Stomach (tissue), 9 donors: Measurements from ENCODE around the gene MOGAT2. TPM values are rescaled to one million over a fixed set of nuclear protein-coding genes. Genes with fewer than 3 reads are reported as not detected.
A peak's percentile ranks its signal among the peaks of the same experiment; 100 is the strongest.

ENCODE experiments used
- DNase-seq, 2 donors: peaks; one replicate each; pipeline versions ENCODE4 v3.0.0 to v3.0.0-alpha.2; 2013 to 2019
- H3K27ac ChIP-seq, 5 donors: fragments of 200-600 bp in 4 of 5; sonication (generic) in 4 of 5; one replicate each; pipeline ENCODE4 v1.5.1; 2013 to 2019; ENCODE audit warnings: mild to moderate bottlenecking in 1 of 5, moderate library complexity in 1 of 5
- H3K27me3 ChIP-seq, 3 donors: fragments of 200-600 bp; sonication (generic); one replicate each; pipeline ENCODE4 v1.5.1; 2017 to 2019; ENCODE audit warnings: mixed run types in 1 of 3
- H3K36me3 ChIP-seq, 4 donors: fragments of 200-600 bp; sonication (generic); 1 replicate in 3 of 4; 2 replicates in 1 of 4; pipeline ENCODE4 v1.5.1; 2016 to 2019
- H3K4me1 ChIP-seq, 4 donors: fragments of 200-600 bp; sonication (generic); one replicate each; pipeline ENCODE4 v1.5.1; 2016 to 2019
- H3K4me3 ChIP-seq, 4 donors: fragments of 200-600 bp; sonication (generic) in 3 of 4; one replicate each; pipeline ENCODE4 v1.5.1; 2016 to 2019; ENCODE audit warnings: mild to moderate bottlenecking in 1 of 4
- H3K9me3 ChIP-seq, 4 donors: fragments of 200-600 bp; sonication (generic); one replicate each; pipeline ENCODE4 v1.5.1; 2016 to 2019
- CTCF ChIP-seq, 7 experiments: fragments of 450-650 bp in 4 of 7; fragments of 200-600 bp in 3 of 7; sonication (generic) in 3 of 7; IDR thresholded peaks; one replicate each; pipeline ENCODE4 v1.5.1; 2016 to 2019; ENCODE audit warnings: antibody characterized with exemption in 7 of 7, control low read depth in 2 of 7, mild to moderate bottlenecking in 1 of 7
- EP300 ChIP-seq: sonication (generic); formaldehyde crosslinking; IDR thresholded peaks from one replicate; pipeline ENCODE4 v1.6.1; 2017; ENCODE audit warnings: antibody characterized with exemption
- POLR2A ChIP-seq, 4 donors: fragments of 450-650 bp; IDR thresholded peaks; one replicate each; pipeline ENCODE4 v1.6.1; 2016; ENCODE audit warnings: antibody characterized with exemption in 4 of 4, control low read depth in 2 of 4, mild to moderate bottlenecking in 1 of 4, moderate library complexity in 1 of 4
- POLR2AphosphoS5 ChIP-seq, 3 donors: sonication (generic); formaldehyde crosslinking; IDR thresholded peaks; one replicate each; pipeline ENCODE4 v1.6.1; 2016; ENCODE audit warnings: antibody characterized with exemption in 3 of 3
- WGBS, 5 donors: extraction: QIAGEN DNeasy Blood & Tissue Kit in 3 of 5; methylation state at CpG; one replicate each; pipeline versions ENCODE4 v1.1.5 to v1.1.7; 2013 to 2018; 5-methylcytosine and 5-hydroxymethylcytosine counted together
- intact Hi-C: fragments of 100-400 bp; cut with DNase I; formaldehyde crosslinking; loops from one replicate; pipeline ENCODE4 v1.15.1; 2023; ENCODE audit warnings: low total_unique reads
- polyA plus RNA-seq, 3 donors: library from polyadenylated mRNA; stranded (reverse); fragments of 200-250 nt; gene quantifications; one replicate each; pipeline ENCODE4 v1.2.3, GENCODE V29; 2013
- total RNA-seq, 5 donors: library from RNA; depleted of rRNA; stranded (reverse); fragments of >200 nt; gene quantifications; one replicate each; pipeline versions ENCODE4 v1.1.0 to v1.2.3, GENCODE V29; 2014 to 2016
- donor health status: healthy with polysubstance abuse.
- donor health status: Bipolar disorder and iron deficiency.
- donor health status: healthy.

MOGAT2 gene
- total and polyA plus RNA-seq, 8 donors, result 0.62 to 51.9 (median 1.3) TPM; not detected in 3

- Histone ChIP-seq H3K4me1 (peaks cover 16 to 23% (median 20%) of the 10 kb centered on the region in 4 donors), H3K27ac (peak overlapping the region in 1 of 5 donors; percentile 78), H3K9me3 (no peaks in the 10 kb centered on the region), H3K36me3 (no peaks in the 10 kb centered on the region), H3K27me3 (peaks cover 0 to 30% (median 11%) of the 10 kb centered on the region in 3 donors), H3K4me3 (peak overlapping the region in 3 of 4 donors; percentile 52 to 63 (median 54))
- intact Hi-C loops, result no loop called here
- TF ChIP-seq POLR2AphosphoS5 (IDR thresholded peaks at IDR 0.05), result no peak
- TF ChIP-seq POLR2A (IDR thresholded peaks at IDR 0.05), result no peak
- no peak for TF ChIP-seq EP300
- TF ChIP-seq CTCF (IDR thresholded peaks at IDR 0.05), result no peak
- DNase-seq, result no peak
- WGBS, 5 donors, result 25 to 58% (median 44%) methylated on average over 1 of the region's 1 CpG
Observed at GRCh38 chr11:75767793-75768111, 50.1 kb downstream of the MOGAT2 start.

GRCh38 chr11:75768112-75768908, 50.7 kb downstream of the MOGAT2 start, which contains the start of gene DGAT2:
TSS of gene DGAT2 (plus strand) at chr11:75768778. CDS start at chr11:75768992, 214 bp downstream.
- no peaks in the 10 kb centered on the region for H3K9me3 ChIP-seq
- intact Hi-C loops, result no loop called here
- H3K27ac ChIP-seq, result peak within 1 kb of the TSS in 4 of 5 donors; percentile 58 to 81 (median 70)
- peaks cover 16 to 23% (median 20%) of the 10 kb centered on the region in 4 donors for H3K4me1 ChIP-seq
- peak in 2 of 3 donors; percentile 24 to 53 for TF ChIP-seq POLR2AphosphoS5 (IDR thresholded peaks at IDR 0.05)
- TF ChIP-seq CTCF (IDR thresholded peaks at IDR 0.05), result peak in 1 of 7 experiments; percentile 8
- no peak for TF ChIP-seq POLR2A (IDR thresholded peaks at IDR 0.05)
- no peak for TF ChIP-seq EP300
- peak within 1 kb of the TSS; percentile 44 to 63 (median 53) for H3K4me3 ChIP-seq
- peaks cover 0 to 30% (median 11%) of the 10 kb centered on the region in 3 donors for H3K27me3 ChIP-seq
- WGBS, 5 donors, result 2 to 8% (median 4%) methylated on average over 14 to 66 of the region's 66 CpGs
- no peaks in the 10 kb centered on the region for H3K36me3 ChIP-seq
- peak; percentile 82 to 94 for DNase-seq

- intact Hi-C loops, result no loop called here
Observed at GRCh38 chr11:75768909-75769771, 51.5 kb downstream of the MOGAT2 start.

More at GRCh38 chr11:75768909-75769771, 51.5 kb downstream of the MOGAT2 start:
- DNase-seq, result peak in 1 of 2 donors; percentile 38
- 10 to 23% (median 12%) methylated on average over 19 to 46 of the region's 46 CpGs for WGBS, 5 donors
- peak overlapping the region; percentile 44 to 63 (median 53) for H3K4me3 ChIP-seq
- no peaks in the 10 kb centered on the region for H3K9me3 ChIP-seq
- H3K4me1 ChIP-seq, result peaks cover 16 to 23% (median 20%) of the 10 kb centered on the region in 4 donors
- TF ChIP-seq CTCF (IDR thresholded peaks at IDR 0.05) (no peak), POLR2AphosphoS5 (IDR thresholded peaks at IDR 0.05) (no peak), EP300 (no peak), POLR2A (IDR thresholded peaks at IDR 0.05) (no peak)
- H3K27ac ChIP-seq, result peak overlapping the region in 4 of 5 donors; percentile 58 to 81 (median 70)
- H3K36me3 ChIP-seq, result no peaks in the 10 kb centered on the region
- H3K27me3 ChIP-seq, result peaks cover 0 to 30% (median 11%) of the 10 kb centered on the region in 3 donors
